ENCODE results near the gene CELA3B.
A peak's percentile ranks its signal among the peaks of the same experiment; 100 is the strongest.
"Not testable (repeated sequence)": the region's sequence is repeated elsewhere in the genome, so short reads cannot be mapped to it uniquely, and the experiment has no call there.

The CELA3B gene

DNA sequence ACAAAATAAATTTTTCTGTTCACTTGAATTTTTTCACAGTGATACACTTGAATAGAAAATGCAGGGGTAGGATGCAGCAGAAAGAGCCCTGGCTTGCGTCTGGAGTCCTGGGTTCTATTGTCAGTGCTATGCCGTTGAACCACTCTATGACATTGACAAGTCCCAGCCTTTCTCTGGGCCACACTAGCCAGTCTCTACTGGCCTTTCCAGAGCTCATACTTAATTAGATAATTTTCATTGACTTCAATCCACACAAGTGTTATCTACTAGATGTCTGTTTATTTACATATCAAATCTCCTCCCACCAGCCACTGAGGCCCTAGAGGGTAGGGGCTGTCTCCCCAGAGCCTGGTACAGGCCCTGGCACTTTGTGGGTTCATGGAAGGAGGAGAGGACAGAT lies 15.5 kb upstream of the CELA3B start:
- no peaks in the 10 kb centered on the region for H3K9me3 ChIP-seq (ENCODE audit: severe bottlenecking)
- TF ChIP-seq, protein P1, sequence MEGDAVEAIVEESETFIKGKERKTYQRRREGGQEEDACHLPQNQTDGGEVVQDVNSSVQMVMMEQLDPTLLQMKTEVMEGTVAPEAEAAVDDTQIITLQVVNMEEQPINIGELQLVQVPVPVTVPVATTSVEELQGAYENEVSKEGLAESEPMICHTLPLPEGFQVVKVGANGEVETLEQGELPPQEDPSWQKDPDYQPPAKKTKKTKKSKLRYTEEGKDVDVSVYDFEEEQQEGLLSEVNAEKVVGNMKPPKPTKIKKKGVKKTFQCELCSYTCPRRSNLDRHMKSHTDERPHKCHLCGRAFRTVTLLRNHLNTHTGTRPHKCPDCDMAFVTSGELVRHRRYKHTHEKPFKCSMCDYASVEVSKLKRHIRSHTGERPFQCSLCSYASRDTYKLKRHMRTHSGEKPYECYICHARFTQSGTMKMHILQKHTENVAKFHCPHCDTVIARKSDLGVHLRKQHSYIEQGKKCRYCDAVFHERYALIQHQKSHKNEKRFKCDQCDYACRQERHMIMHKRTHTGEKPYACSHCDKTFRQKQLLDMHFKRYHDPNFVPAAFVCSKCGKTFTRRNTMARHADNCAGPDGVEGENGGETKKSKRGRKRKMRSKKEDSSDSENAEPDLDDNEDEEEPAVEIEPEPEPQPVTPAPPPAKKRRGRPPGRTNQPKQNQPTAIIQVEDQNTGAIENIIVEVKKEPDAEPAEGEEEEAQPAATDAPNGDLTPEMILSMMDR (IDR thresholded peaks at IDR 0.05; ENCODE audit: low read depth, low read length), result no peak
- no peak for DNase-seq
- H3K27ac ChIP-seq, result no peak overlapping the region
- no peaks in the 10 kb centered on the region for H3K36me3 ChIP-seq
- no peak overlapping the region for H3K4me3 ChIP-seq (ENCODE audit: low read depth, low read length)
- H3K27me3 ChIP-seq (ENCODE audit: insufficient read depth, low read depth, severe bottlenecking), result no peaks in the 10 kb centered on the region

DNA sequence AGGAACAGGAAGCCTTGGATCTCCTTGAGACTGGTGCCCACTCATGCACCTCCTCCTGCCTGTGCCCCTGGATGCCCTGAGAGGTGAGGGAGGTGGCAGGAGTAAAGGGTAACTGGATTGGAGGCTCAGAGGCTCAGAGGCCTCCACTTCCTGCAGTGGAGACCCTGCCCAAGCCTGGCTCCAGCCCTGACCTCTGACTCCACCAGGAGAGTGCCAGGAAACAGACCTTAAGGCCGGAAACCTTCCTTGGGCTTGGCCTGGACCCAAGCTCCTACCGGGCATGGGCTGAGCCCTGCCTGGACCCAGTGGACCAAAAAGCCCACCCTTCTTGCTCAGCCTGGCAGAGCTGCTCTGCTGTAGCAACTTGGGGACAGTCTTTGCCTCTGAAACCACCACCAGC lies 15.0 kb upstream of the CELA3B start:
- no peak overlapping the region for H3K27ac ChIP-seq
- no peak overlapping the region for H3K4me3 ChIP-seq (ENCODE audit: low read depth, low read length)
- no peaks in the 10 kb centered on the region for H3K36me3 ChIP-seq
- DNase-seq, result no peak
- no peaks in the 10 kb centered on the region for H3K9me3 ChIP-seq (ENCODE audit: severe bottlenecking)
- no peaks in the 10 kb centered on the region for H3K27me3 ChIP-seq (ENCODE audit: insufficient read depth, low read depth, severe bottlenecking)
- TF ChIP-seq, protein P1 (IDR thresholded peaks at IDR 0.05; ENCODE audit: low read depth, low read length), result no peak

DNA sequence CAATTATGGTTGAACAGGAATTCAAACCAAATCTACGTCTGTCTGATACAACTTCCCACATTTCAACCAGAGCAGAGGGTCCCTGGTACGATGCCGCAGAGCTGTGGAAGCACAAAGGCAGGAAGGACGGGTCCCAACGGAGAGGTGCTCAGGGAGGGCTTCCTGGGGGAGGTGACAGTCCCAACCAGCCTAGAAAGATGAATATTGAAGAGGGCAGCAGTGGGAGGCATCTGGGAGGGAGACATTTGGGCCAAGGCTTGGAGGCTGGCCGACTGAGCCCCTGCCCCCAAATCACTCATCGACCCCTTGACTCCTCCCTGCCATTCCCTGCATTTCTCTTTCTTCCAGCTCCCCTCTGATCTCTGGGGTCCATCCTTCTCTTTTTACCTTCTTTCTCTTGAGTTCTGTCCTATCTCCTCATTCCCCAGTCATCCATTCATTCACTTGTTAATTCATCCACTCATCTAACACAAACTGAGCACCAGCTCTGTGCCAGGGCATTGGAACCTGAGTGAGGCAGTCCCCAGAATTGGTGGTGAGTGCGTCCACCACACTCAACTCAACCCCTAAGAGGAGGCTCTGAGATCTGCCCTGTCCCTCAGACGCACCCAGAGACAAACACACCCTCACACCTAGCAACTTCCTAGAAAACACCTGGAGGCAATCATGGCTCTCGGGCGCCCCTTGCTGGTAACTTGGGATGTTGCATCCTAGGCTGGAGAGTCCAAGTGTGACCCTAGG lies 13.2 kb upstream of the CELA3B start:
- Histone ChIP-seq H3K27me3 (ENCODE audit: insufficient read depth, low read depth, severe bottlenecking) (no peaks in the 10 kb centered on the region), H3K9me3 (ENCODE audit: severe bottlenecking) (no peaks in the 10 kb centered on the region), H3K36me3 (no peaks in the 10 kb centered on the region), H3K4me3 (ENCODE audit: low read depth, low read length) (no peak overlapping the region), H3K27ac (no peak overlapping the region)
- DNase-seq, result peak; percentile 78
- TF ChIP-seq, protein P1 (IDR thresholded peaks at IDR 0.05; ENCODE audit: low read depth, low read length), result peak; percentile 92

DNA sequence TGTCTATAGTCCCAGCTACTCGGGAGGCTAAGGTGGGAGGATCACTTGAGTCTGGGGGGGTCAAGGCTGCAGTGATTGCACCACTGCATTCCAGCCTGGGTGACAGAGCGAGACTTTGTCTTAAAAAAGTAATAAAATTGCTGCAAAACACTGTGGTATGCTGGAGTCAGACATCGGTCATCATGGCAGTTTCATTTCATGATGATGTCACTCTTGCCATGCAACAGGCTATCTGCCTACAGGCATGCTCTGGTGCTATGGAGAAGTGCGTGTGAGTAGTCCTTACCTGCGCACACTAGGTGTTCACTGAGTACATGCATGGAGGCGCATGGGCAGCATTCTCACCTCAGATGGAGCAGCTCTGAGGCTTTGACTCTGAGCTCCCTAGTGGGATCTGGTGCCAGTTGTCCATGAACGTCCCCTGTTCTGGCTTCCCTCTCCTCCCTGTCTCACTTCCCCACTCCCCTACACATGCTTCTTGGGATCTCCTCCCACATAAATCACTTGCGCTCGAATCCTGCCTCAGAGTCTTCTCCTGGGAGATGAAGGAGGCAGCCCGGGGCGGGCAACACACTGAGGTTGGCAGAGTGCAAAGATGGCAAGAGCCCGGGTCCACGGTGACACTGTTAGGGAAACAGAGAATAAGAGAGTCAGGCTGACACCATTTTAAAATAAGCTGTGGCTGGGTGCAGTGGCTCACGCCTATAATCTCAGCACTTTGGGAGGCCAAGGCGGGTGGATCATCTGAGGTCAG lies 10.4 kb upstream of the CELA3B start:
- H3K4me3 ChIP-seq (ENCODE audit: low read depth, low read length), result no peak overlapping the region
- no peaks in the 10 kb centered on the region for H3K9me3 ChIP-seq (ENCODE audit: severe bottlenecking)
- TF ChIP-seq, protein P1 (IDR thresholded peaks at IDR 0.05; ENCODE audit: low read depth, low read length), result no peak
- H3K27ac ChIP-seq, result no peak overlapping the region
- no peaks in the 10 kb centered on the region for H3K27me3 ChIP-seq (ENCODE audit: insufficient read depth, low read depth, severe bottlenecking)
- DNase-seq, result no peak
- no peaks in the 10 kb centered on the region for H3K36me3 ChIP-seq

DNA sequence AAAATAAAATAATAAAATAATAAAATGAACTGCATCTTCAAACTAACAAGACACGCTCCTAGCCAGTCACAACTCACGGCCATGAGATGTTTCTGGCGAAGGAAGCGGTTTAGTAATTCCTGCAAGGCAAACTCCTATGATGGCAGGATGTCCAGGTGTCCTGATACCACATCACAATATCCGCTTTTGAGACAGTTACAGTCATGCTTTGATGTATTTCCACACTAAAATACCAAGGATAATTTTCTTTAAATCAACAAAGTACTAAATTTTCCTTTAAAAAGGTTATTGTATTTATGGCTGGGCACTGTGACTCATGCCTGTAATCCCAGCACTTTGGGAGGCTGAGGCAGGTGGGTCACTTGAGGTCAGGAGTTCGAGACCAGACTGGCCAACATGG lies 9.6 kb upstream of the CELA3B start:
- not testable (repeated sequence) for H3K9me3 ChIP-seq (ENCODE audit: severe bottlenecking); H3K4me3 ChIP-seq (ENCODE audit: low read depth, low read length); H3K36me3 ChIP-seq; H3K27me3 ChIP-seq (ENCODE audit: insufficient read depth, low read depth, severe bottlenecking); H3K27ac ChIP-seq; DNase-seq

DNA sequence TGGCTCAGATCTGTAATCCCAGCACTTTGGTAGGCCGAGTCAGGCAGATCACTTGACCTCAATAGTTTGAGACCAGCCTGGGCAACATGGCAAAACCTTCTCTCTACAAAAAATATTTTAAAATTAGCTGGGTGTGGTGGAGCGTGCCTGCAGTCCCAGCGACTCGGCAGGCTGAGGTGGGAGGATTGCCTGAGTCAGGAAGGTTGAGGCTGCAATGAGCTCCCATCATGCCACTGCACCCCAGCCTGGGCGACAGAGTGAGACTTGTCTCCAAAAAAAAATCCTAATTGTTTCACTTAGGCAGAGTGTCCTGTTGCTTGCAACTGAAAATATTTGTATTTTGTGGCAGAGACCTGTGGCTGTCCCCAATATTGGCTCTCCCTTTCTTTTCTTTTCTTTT lies 7.8 kb upstream of the CELA3B start:
- H3K4me3 ChIP-seq (ENCODE audit: low read depth, low read length); DNase-seq; H3K9me3 ChIP-seq (ENCODE audit: severe bottlenecking); H3K27me3 ChIP-seq (ENCODE audit: insufficient read depth, low read depth, severe bottlenecking); H3K36me3 ChIP-seq; H3K27ac ChIP-seq: not testable (repeated sequence)

DNA sequence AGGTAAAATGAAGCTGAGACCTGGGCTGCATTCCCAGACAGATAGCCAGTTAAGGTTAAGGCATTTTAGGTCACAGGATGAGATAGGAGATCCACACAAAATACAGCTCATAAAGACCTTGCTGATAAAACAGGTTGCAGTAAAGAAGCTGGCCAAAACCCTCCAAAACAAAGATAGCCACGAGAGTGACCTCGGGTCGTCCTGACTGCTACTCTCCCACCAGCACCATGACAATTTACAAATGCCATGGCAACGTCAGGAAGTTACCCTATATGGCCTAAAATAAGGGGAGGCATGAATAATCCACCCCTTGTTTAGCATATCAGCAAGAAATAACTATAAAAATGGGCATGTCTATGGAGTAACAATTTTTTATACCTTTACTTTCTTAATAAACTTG lies 6.3 kb upstream of the CELA3B start:
- H3K27me3 ChIP-seq (ENCODE audit: insufficient read depth, low read depth, severe bottlenecking); H3K4me3 ChIP-seq (ENCODE audit: low read depth, low read length); H3K27ac ChIP-seq; H3K36me3 ChIP-seq; DNase-seq; H3K9me3 ChIP-seq (ENCODE audit: severe bottlenecking): not testable (repeated sequence)

DNA sequence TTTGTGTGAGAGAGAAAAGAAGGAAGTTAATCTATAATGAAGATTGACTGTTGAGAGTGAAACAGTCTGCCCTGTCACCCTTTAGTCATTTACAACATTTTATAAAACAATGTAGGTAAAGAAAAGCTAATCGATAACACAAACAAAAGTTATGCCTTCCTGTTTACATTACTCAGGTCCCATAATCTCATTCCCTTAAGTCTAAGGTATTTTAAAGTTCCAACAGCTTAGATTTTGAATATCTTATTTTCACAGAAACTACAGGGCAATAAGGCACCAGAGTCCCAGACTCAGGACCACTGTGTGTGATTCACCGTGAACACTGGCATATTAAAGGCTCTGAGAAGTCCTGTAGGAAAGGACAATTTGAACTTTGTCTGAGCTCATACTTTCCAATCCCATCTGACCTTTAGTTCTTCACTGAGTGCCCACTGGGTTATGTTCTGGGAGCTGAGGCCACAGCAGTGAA lies 3.8 kb upstream of the CELA3B start:
- H3K36me3 ChIP-seq; H3K4me3 ChIP-seq (ENCODE audit: low read depth, low read length); DNase-seq; H3K27ac ChIP-seq; H3K9me3 ChIP-seq (ENCODE audit: severe bottlenecking); H3K27me3 ChIP-seq (ENCODE audit: insufficient read depth, low read depth, severe bottlenecking): not testable (repeated sequence)

DNA sequence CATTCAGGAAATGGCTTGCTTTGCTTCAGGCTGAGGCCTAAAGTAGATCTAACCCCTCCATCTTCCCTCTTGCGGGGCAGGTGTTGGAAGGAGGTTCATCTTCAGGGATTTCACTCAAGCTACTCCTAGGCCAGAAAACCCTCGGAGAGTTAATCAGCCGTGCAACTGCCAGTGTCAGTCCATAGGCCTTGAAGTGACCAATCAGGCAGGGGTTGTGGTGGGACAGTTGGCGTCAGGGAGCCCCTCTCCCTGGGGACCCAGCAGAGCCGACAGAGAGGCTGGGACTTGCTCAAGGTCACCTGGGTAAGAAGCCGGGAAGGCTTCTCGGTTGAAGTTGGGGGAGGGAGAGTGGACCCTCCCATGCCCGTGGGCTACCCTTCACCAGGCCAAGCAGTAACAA lies 2.9 kb upstream of the CELA3B start:
- H3K36me3 ChIP-seq; H3K4me3 ChIP-seq (ENCODE audit: low read depth, low read length); DNase-seq; H3K9me3 ChIP-seq (ENCODE audit: severe bottlenecking); H3K27ac ChIP-seq; H3K27me3 ChIP-seq (ENCODE audit: insufficient read depth, low read depth, severe bottlenecking): not testable (repeated sequence)

DNA sequence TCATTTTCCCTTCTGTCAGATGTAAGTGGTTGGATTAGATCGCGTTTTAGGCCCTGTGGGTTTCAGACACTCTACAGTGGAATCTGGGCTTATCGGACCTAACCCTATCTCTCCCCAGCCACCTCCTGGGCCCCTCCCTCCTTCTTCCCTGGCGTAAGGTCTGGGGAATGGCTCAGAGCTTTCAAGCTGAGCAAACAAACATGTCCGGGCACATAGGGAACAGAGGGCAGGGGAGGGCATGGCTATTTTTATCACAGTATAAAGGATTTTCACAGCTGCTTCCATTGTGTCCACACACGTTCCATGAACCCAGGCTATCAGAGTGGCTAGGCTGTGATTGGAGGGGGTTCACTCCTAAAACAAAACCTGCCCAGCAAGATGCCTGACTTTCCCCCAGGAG lies 2.1 kb upstream of the CELA3B start:
- H3K36me3 ChIP-seq; H3K27me3 ChIP-seq (ENCODE audit: insufficient read depth, low read depth, severe bottlenecking); H3K4me3 ChIP-seq (ENCODE audit: low read depth, low read length); H3K9me3 ChIP-seq (ENCODE audit: severe bottlenecking): not testable (repeated sequence)
- H3K27ac ChIP-seq, result 0 out of 2 replicates have a peak overlapping the region, but pooled peaks have one; percentile 14
- peak; percentile 62 for DNase-seq
